Activated naive CD4-positive, alpha-beta T cell treated with anti-CD3 and anti-CD28 coated beads, Interleukin-2, amount 50 U/mL, for 24 hours (primary cell): Measurements from ENCODE around the gene PKP1.
"Not testable (repeated sequence)": the region's sequence is repeated elsewhere in the genome, so short reads cannot be mapped to it uniquely, and the experiment has no call there.

Source experiments
- H3K27ac Mint-ChIP-seq: one replicate; pipeline ENCODE4 v1.8.0; 2021; ENCODE audit warnings: mild to moderate bottlenecking, mixed read lengths
- H3K27me3 Mint-ChIP-seq: one replicate; pipeline ENCODE4 v1.8.0; 2021; ENCODE audit warnings: mixed read lengths
- H3K36me3 Mint-ChIP-seq: one replicate; pipeline ENCODE4 v1.8.0; 2021; ENCODE audit warnings: mixed read lengths
- H3K4me1 Mint-ChIP-seq: one replicate; pipeline ENCODE4 v1.8.0; 2021; ENCODE audit warnings: mixed read lengths
- H3K4me3 Mint-ChIP-seq: one replicate; pipeline ENCODE4 v1.8.0; 2021; ENCODE audit warnings: mild to moderate bottlenecking, mixed read lengths
- H3K9me3 Mint-ChIP-seq: one replicate; pipeline ENCODE4 v1.8.0; 2021; ENCODE audit warnings: mixed read lengths

PKP1 gene, protein sequence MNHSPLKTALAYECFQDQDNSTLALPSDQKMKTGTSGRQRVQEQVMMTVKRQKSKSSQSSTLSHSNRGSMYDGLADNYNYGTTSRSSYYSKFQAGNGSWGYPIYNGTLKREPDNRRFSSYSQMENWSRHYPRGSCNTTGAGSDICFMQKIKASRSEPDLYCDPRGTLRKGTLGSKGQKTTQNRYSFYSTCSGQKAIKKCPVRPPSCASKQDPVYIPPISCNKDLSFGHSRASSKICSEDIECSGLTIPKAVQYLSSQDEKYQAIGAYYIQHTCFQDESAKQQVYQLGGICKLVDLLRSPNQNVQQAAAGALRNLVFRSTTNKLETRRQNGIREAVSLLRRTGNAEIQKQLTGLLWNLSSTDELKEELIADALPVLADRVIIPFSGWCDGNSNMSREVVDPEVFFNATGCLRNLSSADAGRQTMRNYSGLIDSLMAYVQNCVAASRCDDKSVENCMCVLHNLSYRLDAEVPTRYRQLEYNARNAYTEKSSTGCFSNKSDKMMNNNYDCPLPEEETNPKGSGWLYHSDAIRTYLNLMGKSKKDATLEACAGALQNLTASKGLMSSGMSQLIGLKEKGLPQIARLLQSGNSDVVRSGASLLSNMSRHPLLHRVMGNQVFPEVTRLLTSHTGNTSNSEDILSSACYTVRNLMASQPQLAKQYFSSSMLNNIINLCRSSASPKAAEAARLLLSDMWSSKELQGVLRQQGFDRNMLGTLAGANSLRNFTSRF

DNA sequence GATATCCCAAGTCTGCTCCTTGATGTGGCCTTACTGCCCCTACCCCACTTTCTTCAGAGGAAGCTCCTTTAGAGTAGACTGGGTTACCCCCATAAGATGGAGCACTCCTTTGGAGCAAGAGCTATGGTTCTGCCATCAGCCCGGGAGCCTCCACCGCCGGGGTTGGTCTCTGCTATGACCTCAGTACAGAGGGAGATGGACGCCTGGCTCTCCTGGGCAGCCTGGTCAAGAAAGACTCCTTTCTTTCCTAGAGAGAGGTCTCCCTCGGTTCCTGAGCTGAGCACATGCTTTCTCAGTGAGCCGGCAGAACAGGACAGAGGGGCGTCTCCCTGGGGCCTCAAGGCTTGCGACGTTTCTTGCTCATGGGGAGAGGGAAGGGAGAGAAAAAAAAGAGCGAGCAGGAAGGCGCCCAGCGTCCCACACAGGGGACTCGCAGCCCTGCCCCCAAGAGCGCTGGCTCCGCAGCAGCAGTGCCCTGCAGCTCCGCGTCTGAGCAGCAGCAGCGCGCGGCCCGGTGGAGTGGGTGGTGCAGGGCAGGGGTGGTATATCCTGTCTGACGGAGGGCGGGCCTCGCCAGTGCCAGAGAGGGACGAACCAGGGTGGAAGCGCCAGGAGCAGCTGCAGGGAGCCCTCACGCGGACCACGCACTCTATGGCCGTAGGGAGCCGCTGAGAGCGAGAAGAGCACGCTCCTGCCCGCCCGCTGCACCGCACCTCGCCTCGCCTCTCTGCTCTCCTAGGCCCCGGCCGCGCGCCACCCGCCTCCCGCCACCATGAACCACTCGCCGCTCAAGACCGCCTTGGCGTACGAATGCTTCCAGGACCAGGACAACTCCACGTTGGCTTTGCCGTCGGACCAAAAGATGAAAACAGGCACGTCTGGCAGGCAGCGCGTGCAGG lies at the start of gene PKP1:
Gene PKP1 (plus strand): TSS at position 576 of the 899 bp plus-strand sequence. CDS start 197 bp downstream, at position 773.
- Mint-ChIP-seq H3K27me3 (peaks cover 21% of the 10 kb centered on the region), H3K36me3 (no peaks in the 10 kb centered on the region), H3K4me1 (peaks cover 5% of the 10 kb centered on the region), H3K27ac (no peak within 1 kb of the TSS), H3K9me3 (no peaks in the 10 kb centered on the region), H3K4me3 (peak within 1 kb of the TSS; percentile 71)

DNA sequence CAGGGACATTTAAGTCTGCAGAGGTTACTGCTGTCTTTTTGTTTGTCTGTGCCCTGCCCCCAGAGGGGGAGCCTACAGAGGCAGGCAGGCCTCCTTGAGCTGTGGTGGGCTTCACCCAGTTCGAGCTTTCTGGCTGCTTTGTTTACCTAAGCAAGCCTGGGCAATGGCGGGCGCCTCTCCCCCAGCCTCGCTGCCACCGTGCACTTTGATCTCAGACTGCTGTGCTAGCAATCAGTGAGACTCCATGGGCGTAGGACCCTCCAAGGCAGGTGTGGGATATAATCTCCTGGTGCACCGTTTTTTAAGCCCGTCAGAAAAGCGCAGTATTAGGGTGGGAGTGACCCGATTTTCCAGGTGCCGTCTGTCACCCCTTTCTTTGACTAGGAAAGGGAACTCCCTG lies 43.7 kb upstream of the PKP1 start:
- H3K27ac Mint-ChIP-seq, H3K4me3 Mint-ChIP-seq, H3K9me3 Mint-ChIP-seq, H3K4me1 Mint-ChIP-seq, H3K36me3 Mint-ChIP-seq: not testable (repeated sequence)
- peaks cover 26% of the 10 kb centered on the region for H3K27me3 Mint-ChIP-seq

DNA sequence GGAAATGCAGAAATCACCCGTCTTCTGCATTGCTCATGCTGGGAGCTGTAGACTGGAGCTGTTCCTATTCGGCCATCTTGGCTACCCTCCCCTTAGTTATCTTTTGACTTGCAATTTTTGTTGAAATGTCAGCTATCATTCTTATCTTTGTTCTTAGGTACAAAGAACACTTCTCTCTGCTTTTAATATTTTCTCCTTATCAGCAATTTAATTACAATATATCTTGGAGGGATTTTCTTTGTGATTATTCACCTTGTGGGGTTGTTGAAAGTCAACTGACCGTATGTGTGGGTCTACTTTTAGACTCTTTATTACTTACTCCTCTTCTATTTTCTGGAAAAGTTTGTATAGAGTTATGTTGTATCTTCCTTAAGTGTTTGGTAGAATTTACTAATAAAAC lies 43.1 kb upstream of the PKP1 start:
- Mint-ChIP-seq H3K27ac (no peak overlapping the region), H3K4me1 (no peaks in the 10 kb centered on the region), H3K27me3 (peaks cover 26% of the 10 kb centered on the region), H3K9me3 (no peaks in the 10 kb centered on the region), H3K36me3 (no peaks in the 10 kb centered on the region), H3K4me3 (no peak overlapping the region)

DNA sequence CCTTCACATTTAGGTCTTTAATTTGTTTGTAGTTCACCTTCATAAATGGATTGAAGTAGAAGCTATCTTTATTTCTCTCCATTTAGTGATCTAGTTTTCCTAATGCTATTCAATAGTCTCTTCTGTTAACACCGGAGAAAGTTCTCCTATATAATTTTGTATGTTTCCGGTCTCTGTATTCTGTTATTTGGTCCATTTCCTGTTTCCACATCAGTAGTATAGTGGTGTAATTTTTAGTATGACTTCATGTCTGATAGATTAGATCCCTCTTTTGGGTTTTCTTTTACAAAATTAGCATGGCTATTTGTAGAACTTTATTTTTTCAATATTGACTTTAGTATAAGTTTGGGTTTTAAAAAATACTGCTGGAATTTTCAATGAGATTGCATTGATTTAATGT lies 41.6 kb upstream of the PKP1 start:
- Mint-ChIP-seq H3K4me1 (no peaks in the 10 kb centered on the region), H3K4me3 (no peak overlapping the region), H3K36me3 (no peaks in the 10 kb centered on the region), H3K27ac (no peak overlapping the region), H3K27me3 (peaks cover 26% of the 10 kb centered on the region), H3K9me3 (no peaks in the 10 kb centered on the region)

DNA sequence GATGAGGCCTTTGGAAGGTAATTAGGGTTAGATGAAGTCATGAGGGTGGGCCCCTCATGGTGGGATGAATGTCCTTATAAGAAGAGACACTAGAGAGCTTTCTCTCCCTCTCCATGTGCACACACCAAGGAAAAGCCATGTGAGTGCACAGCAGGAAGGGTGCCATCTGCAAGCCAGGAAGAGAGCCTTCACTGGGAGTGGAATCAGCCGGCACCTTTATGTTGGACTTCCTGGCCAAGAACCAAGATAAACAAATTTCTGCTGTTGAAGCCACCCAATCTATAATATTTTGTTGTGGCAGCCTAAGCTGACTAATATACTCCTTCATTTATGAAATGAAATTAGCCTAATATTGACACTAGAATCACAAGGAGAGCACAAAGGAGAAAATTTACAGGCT lies 38.2 kb upstream of the PKP1 start:
- Mint-ChIP-seq H3K27ac (no peak overlapping the region), H3K9me3 (no peaks in the 10 kb centered on the region), H3K36me3 (no peaks in the 10 kb centered on the region), H3K4me3 (no peak overlapping the region), H3K4me1 (no peaks in the 10 kb centered on the region), H3K27me3 (peaks cover 23% of the 10 kb centered on the region)

DNA sequence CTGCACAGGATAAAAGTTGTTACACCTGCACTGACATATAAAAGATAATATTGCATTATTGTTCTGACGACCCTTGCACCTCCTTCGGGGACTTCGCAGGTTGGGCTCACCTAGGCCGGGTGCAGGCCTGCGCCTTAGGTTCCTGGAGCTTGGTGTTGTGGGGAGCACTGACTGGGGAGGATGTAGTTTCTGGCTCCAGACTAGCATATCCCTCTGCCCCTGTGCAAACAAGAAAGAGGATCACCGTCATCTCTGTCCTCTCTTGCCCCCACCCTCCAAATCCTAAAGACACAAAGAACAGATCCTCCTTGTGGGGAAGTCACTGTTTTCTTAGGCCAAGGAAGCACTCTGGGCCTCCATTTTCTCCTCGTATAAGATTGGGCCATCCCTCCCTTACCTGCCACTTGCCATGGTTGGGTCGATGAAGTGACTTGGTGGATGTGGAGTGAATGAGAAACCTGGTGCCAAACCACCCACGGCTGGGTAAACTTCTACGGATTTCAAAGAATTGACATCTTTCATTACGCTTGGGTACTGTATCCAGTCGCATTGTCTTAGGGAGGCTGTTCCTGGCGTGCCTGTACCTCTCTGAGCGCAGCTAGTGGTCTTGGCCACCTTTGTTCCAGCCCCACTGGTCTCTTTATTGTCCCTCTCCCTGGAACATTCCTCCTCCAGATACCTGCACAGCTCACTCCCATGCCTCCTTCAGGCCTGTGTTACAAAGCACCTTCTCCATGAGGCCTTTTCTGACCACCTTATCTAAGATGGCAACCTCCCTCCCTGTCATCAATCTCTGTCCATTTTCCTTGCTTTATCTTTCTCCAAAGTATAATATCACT lies 34.4 kb upstream of the PKP1 start:
- Mint-ChIP-seq H3K9me3 (no peaks in the 10 kb centered on the region), H3K4me1 (no peaks in the 10 kb centered on the region), H3K27me3 (peaks cover 4% of the 10 kb centered on the region), H3K36me3 (no peaks in the 10 kb centered on the region), H3K4me3 (no peak overlapping the region), H3K27ac (no peak overlapping the region)

DNA sequence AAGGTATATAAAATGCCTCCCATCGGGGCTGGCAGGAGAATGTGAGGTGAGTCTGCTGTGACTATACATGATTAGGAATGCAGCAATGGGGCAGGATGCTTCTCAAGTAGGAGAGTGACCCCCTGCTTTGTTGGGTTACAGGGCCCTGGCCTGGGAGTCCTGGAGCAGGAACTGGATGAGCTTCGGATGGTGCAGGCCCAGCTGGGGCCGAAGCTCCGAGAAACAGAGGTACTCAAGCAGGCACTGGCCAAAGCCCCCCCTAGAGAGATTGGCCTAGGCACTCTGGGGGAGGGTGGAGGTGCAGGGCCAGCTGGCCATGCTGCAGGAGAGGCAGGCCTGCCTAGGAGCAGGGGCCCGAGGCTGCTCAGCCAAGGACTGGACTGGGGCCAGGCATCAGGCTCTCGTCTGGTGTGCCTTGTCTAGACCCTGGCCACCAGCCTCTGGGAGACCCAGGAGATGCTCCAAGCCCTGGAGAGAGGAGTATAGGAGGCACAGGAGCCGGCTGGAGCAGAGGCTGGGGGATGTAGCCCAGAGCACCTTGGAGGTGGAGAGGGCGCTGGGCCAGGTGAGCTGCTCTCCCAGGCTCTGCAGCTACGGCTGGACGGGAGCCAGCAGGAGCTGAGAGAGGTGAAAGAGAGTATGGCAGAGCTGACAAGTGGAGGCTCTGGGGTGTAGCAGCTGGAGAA lies 32.8 kb upstream of the PKP1 start:
- Mint-ChIP-seq H3K36me3 (no peaks in the 10 kb centered on the region), H3K27me3 (peaks cover 2% of the 10 kb centered on the region), H3K27ac (no peak overlapping the region), H3K4me1 (no peaks in the 10 kb centered on the region), H3K4me3 (no peak overlapping the region), H3K9me3 (no peaks in the 10 kb centered on the region)

DNA sequence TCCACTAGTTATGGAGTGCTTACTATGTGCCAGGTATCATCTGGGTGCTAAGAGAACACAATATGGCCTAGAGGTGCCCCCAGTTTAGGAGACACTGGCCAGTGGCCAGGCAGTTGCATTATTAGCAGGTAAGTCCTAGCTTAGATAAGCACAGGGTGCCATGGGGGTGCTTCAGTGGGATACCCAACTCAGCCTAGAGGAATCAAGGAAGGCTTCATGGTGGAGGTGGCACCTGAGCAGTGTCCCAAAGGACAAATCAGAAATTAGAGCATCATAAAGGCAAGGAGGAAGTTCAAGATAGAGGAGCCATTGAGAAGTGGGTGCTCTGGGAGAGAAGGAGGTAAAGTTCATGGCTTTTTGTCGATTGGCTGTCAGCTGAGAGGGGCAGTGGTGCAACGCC lies 31.9 kb upstream of the PKP1 start:
- no peaks in the 10 kb centered on the region for H3K9me3 Mint-ChIP-seq
- H3K27me3 Mint-ChIP-seq: peaks cover 2% of the 10 kb centered on the region
- H3K4me1 Mint-ChIP-seq: no peaks in the 10 kb centered on the region
- H3K36me3 Mint-ChIP-seq: no peaks in the 10 kb centered on the region
- no peak overlapping the region for H3K4me3 Mint-ChIP-seq
- H3K27ac Mint-ChIP-seq: no peak overlapping the region

DNA sequence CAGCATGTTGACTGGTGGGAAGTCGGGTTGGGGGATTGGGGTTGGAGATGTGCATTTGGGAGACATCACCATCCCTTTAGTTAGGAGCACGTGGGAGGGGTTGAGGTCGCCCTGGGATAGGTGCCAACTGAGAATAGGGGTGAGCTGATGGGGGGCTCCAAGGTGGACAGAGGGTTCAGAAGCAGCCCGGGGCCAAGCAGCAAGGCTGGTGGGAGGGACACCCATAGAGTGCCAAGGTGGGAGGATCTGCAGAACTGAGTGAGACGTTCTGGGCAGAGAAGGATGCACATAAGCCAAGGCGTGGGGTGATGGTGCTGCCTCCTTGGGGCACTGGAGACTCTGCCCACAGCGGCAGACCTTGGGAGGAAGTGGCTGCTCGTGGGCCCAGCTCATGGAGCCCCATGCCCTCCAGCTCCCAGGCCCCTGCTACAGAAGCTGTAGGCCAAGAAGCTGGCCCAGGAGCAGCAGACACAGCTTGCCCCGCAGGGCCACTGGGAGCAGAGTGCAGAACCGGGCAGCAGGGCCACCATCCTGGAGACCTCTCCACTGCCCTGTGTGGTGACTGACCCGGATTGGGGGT lies 31.4 kb upstream of the PKP1 start:
- Mint-ChIP-seq H3K9me3 (no peaks in the 10 kb centered on the region), H3K4me1 (no peaks in the 10 kb centered on the region), H3K27ac (no peak overlapping the region), H3K27me3 (peaks cover 2% of the 10 kb centered on the region), H3K36me3 (no peaks in the 10 kb centered on the region), H3K4me3 (no peak overlapping the region)

DNA sequence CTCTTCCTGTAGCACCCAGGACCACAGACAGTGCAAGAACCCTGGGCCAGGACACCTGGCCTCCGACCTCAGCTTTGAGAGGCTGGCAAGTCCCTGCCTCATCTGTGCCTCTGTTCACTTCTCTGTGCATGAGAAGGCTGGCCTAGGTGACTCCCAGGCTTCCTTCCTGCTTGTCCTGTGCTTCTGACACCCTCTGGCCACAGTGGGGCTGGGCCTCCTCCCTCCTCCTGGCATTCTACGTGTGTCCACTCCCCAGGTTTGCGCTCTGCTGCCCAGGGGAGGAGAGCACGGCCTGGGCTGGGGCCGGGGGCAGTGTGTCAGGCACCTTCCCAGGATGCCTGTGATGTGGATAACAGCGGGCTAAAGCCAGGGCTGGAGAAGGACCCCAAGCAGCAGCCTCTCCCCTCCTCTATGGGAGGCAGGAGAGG lies 30.3 kb upstream of the PKP1 start:
- Mint-ChIP-seq H3K27me3 (peaks cover 2% of the 10 kb centered on the region), H3K9me3 (no peaks in the 10 kb centered on the region), H3K36me3 (no peaks in the 10 kb centered on the region), H3K4me3 (no peak overlapping the region), H3K4me1 (no peaks in the 10 kb centered on the region), H3K27ac (no peak overlapping the region)

DNA sequence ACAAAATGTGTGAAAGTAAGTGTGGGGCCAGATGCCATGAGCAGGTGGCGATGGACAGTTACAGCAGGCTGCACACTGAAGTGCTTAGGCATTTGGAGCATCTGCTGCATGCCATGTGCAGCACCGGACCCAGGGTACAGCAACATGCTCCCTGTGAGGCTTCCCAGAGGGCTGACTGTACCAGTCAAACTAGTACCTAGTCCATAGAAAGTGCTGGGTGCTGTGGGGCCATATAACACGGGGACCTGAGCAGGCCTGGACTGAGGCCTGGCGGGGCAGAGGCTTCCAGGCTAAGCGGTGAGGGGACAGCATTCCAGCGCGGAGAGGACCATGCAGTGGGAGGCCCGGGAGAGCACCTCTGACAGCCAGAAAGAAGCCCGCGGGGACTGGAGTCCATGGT lies 29.9 kb upstream of the PKP1 start:
- H3K4me3 Mint-ChIP-seq: no peak overlapping the region
- peaks cover 2% of the 10 kb centered on the region for H3K27me3 Mint-ChIP-seq
- H3K9me3 Mint-ChIP-seq: no peaks in the 10 kb centered on the region
- no peaks in the 10 kb centered on the region for H3K4me1 Mint-ChIP-seq
- H3K36me3 Mint-ChIP-seq: no peaks in the 10 kb centered on the region
- H3K27ac Mint-ChIP-seq: no peak overlapping the region

DNA sequence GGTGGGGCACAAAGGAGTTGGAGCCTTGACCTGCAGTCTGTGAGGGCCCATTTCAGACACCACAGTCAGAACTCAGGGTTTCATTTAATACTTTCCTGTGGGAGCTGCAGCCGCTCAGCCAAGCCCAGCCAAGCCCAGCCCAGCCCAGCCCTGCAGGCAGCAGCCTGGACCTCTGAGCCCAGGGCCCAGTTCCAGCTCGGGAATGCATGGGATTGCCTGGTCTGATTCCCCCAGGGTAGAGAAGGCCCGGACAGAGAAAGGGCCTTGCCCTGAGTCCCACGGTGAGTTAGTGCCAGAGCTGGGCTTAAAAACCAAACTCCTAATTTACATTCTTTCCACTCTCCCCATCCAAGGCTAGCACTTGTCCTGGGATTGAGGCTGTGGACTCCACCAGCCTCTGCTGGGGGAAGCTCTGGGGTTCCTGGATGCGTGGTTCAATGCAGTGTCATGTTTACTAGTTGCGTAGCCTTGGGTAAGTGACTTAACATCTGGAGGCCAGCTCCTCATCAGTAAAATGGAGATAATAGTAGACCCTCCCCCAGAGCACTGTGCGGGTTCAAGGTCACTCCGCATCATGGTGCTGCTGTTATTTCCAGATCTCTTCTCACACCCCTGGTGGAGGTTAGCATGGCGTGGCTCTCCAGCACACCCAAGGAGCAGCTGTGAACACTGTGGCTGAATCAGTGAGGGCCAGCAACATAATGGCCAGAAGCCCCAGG lies 29.2 kb upstream of the PKP1 start:
- Mint-ChIP-seq H3K27me3 (peaks cover 2% of the 10 kb centered on the region), H3K9me3 (no peaks in the 10 kb centered on the region), H3K27ac (no peak overlapping the region), H3K4me1 (no peaks in the 10 kb centered on the region), H3K36me3 (no peaks in the 10 kb centered on the region), H3K4me3 (no peak overlapping the region)

DNA sequence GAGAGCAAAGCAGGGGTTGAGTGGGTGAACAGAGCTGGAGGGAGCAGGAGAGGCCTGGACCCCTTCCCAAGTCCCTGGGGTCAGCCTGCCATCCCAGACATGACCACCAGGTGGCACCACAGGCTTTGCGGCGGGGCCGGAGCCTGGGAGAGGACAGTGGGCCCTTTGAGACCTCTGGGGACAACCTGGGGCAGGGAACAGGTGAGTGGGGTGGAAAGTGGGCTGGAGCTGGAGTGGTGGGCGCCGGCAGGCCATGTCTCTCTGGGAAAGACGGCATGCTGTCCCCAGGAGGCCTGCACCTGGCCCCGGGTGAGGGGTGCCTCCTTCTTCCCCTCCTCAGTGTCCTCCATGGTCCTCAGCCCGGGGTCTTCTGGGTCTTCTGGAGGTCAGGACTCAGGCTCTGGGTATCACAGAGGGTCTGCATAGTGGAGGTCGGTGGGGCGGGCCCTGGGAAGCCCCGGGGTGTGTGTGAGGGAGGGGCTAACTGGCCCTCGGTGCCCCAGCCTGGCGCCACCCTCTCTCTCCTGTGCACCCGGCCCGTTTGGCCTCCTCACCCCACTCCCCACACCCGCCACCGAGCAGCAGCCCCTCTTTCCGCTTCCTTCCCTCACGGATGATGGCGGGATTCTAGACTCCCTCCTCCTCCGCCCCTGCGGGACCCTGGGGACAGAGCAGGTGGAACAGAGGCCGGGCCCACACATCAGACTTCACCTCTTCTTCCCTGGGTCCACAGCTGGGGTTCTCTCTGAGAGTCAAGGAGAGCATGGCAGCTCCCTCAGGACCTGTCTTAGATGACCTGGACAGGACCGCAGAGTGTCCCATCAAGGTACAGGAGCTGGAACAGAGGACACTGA lies 28.5 kb upstream of the PKP1 start:
- no peak overlapping the region for H3K27ac Mint-ChIP-seq

More for the DNA sequence above, 28.5 kb upstream of the PKP1 start:
- no peaks in the 10 kb centered on the region for H3K27me3 Mint-ChIP-seq
- H3K9me3 Mint-ChIP-seq: no peaks in the 10 kb centered on the region
- no peaks in the 10 kb centered on the region for H3K4me1 Mint-ChIP-seq
- no peak overlapping the region for H3K4me3 Mint-ChIP-seq
- no peaks in the 10 kb centered on the region for H3K36me3 Mint-ChIP-seq
